ENCODE results near the gene INTS4. TPM values are rescaled to one million over a fixed set of nuclear protein-coding genes. Genes with fewer than 3 reads are reported as not detected.
"Not testable (repeated sequence)": the region's sequence is repeated elsewhere in the genome, so short reads cannot be mapped to it uniquely, and the experiment has no call there.

The INTS4 gene
- polyA plus RNA-seq, 1 experiment, result 18.9 TPM

DNA sequence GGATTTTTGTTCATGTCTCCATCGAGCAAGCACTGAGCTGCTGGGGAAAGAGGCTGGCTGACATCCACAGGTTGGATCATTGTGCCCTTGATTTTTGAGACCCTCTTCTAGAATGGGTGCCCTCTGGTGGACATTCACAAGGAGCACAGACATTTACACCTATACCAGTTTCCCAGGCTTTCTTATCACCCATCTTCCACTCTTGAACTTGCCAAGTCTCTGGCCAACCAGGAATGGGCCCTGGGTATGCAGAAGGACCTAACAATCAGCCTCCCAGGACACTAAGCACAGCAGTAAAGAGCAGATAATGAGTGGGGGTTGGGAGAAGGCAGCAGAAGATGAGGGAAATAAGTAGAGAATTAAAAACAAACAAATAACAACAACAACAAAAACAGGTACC lies 5.7 kb upstream of the INTS4 start:
- no peak overlapping the region for H3K4me3 ChIP-seq (ENCODE audit: low read depth, low read length)
- POLR2A ChIA-PET, result no interaction called here
- TF ChIP-seq, protein P1, sequence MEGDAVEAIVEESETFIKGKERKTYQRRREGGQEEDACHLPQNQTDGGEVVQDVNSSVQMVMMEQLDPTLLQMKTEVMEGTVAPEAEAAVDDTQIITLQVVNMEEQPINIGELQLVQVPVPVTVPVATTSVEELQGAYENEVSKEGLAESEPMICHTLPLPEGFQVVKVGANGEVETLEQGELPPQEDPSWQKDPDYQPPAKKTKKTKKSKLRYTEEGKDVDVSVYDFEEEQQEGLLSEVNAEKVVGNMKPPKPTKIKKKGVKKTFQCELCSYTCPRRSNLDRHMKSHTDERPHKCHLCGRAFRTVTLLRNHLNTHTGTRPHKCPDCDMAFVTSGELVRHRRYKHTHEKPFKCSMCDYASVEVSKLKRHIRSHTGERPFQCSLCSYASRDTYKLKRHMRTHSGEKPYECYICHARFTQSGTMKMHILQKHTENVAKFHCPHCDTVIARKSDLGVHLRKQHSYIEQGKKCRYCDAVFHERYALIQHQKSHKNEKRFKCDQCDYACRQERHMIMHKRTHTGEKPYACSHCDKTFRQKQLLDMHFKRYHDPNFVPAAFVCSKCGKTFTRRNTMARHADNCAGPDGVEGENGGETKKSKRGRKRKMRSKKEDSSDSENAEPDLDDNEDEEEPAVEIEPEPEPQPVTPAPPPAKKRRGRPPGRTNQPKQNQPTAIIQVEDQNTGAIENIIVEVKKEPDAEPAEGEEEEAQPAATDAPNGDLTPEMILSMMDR (IDR thresholded peaks at IDR 0.05; ENCODE audit: insufficient read depth, low read depth, low read length), result peak; percentile 75
- no peaks in the 10 kb centered on the region; the same call in 1 of the 2 replicates for H3K27me3 ChIP-seq (ENCODE audit: control insufficient read depth, insufficient read depth, low read length)
- DNase-seq (ENCODE audit: low read depth), result no peak
- no peaks in the 10 kb centered on the region for H3K36me3 ChIP-seq (ENCODE audit: control insufficient read depth, insufficient read depth, low read length)
- CTCF ChIA-PET, result interaction anchor here (0.6 to 1.5 kb wide), 11 partner anchors 8 to 224 kb away, joined by 3 to 5 read pairs (median 3); no protein-coding TSS in a partner anchor

DNA sequence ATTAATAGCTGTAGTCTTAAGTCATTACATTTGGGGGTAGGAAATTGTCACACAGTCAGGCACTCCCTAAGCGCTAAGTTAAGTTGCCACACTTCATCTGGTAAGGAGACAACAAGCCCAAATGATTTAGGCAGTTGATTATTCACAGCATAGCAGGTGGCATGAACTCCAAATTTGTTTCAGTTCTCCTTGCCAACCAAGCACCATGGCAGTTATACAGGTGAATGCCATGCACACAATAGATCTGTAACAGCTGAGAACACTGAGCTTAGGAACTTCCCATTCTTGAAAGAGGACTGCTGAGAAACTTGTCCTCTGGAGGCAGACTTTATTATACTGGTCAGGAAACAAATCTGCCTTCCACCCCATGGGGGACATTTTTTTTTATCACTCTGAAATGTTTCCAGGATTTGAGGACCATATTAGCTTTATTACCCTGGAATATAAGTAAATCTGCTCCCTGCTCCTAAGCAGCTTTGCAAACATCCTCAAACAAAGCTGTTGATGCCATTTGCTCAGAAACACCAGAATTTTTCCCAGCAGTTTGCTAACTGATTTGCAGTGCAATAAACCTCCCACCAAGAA lies 5.1 kb upstream of the INTS4 start:
- H3K36me3 ChIP-seq (ENCODE audit: control insufficient read depth, insufficient read depth, low read length), result no peaks in the 10 kb centered on the region
- no peak for DNase-seq (ENCODE audit: low read depth)
- CTCF ChIA-PET, result interaction anchor here (0.9 to 1.5 kb wide), 9 partner anchors 9 to 224 kb away, joined by 3 to 5 read pairs (median 4); no protein-coding TSS in a partner anchor

DNA sequence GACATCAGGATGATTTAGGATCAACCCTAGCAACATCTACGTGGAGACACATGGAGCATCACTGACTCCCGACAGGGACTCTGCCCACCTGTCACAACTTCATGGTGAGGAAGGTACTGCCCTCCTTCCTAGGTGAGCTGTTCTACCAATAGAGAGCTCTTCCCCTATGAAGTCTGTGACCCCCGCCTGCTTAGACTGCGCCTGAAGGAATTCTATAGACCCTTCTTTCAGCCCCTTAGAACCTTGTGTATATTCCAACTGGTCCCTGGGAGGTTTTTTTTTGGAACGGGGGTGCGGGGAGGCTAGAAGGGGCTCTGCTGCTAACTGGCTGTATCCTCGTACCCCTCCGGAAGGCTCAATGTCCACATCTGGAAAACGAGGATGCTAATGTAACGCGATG lies 566 bp downstream of the INTS4 start:
- peak overlapping the region; percentile 53 for H3K4me3 ChIP-seq (ENCODE audit: low read depth, low read length)
- TF ChIP-seq, protein P1 (IDR thresholded peaks at IDR 0.05; ENCODE audit: insufficient read depth, low read depth, low read length), result no peak
- H3K27me3 ChIP-seq (ENCODE audit: control insufficient read depth, insufficient read depth, low read length), result no peaks in the 10 kb centered on the region
- DNase-seq (ENCODE audit: low read depth), result no peak
- ChIA-PET POLR2A (no interaction called here), CTCF (interaction anchor here (1.0 to 1.7 kb wide), 2 partner anchors 10 to 52 kb away, joined by 3 to 11 read pairs; no protein-coding TSS in a partner anchor)
- peaks cover 6% of the 10 kb centered on the region for H3K36me3 ChIP-seq (ENCODE audit: control insufficient read depth, insufficient read depth, low read length)

More for the DNA sequence above, 5.1 kb upstream of the INTS4 start:
- no peak overlapping the region for H3K4me3 ChIP-seq (ENCODE audit: low read depth, low read length)
- TF ChIP-seq, protein P1 (IDR thresholded peaks at IDR 0.05; ENCODE audit: insufficient read depth, low read depth, low read length), result no peak
- POLR2A ChIA-PET, result no interaction called here
- no peaks in the 10 kb centered on the region; the same call in 1 of the 2 replicates for H3K27me3 ChIP-seq (ENCODE audit: control insufficient read depth, insufficient read depth, low read length)

DNA sequence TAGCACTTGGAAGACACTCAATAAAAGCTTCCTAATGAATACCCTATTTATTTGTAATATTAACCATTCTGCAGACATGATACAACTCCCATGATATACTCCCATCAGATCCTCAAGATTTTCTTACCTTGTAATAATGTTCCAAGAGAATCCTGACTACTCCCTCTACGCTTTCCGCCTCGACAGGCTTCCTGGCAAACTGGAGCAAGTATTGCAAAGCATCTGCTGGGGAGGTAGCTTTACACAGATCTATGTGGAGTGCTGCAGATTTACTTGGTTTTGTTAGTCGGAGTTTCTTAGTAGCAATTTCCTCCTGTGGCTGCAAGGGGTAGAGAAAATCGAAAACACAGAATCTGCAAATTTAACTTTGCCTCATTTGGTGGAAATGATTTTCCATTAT lies 3.5 kb downstream of the INTS4 start:
- CTCF ChIA-PET, result no interaction called here
- H3K27me3 ChIP-seq (ENCODE audit: control insufficient read depth, insufficient read depth, low read length), result no peaks in the 10 kb centered on the region

DNA sequence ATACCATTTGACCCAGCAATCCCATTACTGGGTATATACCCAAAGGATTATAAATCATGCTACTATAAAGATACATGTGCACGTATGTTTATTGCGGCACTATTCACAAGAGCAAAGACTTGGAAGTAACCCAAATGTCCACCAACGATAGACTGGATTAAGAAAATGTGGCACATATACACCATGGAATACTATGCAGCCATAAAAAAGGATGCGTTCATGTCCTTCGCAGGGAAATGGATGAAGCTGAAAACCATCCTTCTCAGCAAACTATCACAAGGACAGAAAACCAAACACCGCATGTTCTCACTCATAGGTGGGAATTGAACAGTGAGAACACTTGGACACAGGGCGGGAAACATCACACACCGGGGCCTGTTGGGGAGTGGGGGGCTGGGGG lies 8.0 kb downstream of the INTS4 start:
- CTCF ChIA-PET; H3K36me3 ChIP-seq (ENCODE audit: control insufficient read depth, insufficient read depth, low read length); H3K4me3 ChIP-seq (ENCODE audit: low read depth, low read length): not testable (repeated sequence)

More for the DNA sequence above, 3.5 kb downstream of the INTS4 start:
- Histone ChIP-seq H3K36me3 (ENCODE audit: control insufficient read depth, insufficient read depth, low read length) (peaks cover 6% of the 10 kb centered on the region), H3K4me3 (ENCODE audit: low read depth, low read length) (no peak overlapping the region)
- TF ChIP-seq, protein P1 (IDR thresholded peaks at IDR 0.05; ENCODE audit: insufficient read depth, low read depth, low read length), result no peak
- no peak for DNase-seq (ENCODE audit: low read depth)
- POLR2A ChIA-PET, result no interaction called here

More for the DNA sequence above, 8.0 kb downstream of the INTS4 start:
- DNase-seq (ENCODE audit: low read depth); POLR2A ChIA-PET; H3K27me3 ChIP-seq (ENCODE audit: control insufficient read depth, insufficient read depth, low read length): not testable (repeated sequence)

Measured in BJ (cell line).